Activated T-cell treated with anti-CD3 and anti-CD28 coated beads for 48 hours (primary cell): ENCODE measurements around the gene AFAP1.

Experiments
- DNase-seq: peaks from one replicate; pipeline ENCODE4 v3.0.0-alpha.2; 2020; ENCODE audit warnings: low read depth

AFAP1 gene

DNA sequence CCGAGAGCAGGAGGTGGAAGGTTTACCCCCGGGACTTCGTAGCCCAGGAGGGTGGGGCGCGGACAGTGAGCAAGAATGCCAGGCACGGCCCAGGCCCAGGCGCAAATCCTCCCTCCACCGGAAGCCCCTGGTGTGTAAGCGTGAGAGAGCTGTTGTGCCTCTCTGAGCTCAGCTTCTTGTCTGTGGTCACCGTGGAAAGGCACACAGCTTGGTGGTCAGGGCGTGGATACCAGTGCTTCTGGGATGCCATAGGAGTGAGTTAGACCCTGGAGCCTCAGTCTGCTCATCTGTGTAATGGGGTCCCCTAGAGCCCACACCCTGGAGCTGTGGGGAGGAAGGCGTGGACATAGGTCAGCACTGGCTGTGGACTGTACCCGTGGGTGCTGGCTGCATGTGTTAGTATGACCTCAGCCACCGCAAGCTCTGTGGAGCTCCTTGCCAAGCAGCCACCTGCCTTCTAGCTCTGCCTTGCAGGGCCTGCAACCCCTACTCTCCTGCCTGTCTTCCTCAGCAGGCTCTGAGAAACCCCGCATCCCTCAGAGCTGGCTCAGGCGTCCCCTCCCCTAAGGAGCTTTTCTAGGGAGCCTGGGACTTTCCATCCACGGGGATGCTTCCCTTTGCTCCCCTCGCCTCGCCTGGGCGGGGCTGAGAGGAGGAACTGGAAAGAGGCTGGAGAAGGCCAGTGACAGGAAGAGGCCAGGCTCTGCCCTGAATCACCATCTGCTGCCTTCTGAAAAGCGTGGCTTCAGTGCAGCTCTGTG is 28.0 kb upstream of the AFAP1 start:
- DNase-seq, result no peak

DNA sequence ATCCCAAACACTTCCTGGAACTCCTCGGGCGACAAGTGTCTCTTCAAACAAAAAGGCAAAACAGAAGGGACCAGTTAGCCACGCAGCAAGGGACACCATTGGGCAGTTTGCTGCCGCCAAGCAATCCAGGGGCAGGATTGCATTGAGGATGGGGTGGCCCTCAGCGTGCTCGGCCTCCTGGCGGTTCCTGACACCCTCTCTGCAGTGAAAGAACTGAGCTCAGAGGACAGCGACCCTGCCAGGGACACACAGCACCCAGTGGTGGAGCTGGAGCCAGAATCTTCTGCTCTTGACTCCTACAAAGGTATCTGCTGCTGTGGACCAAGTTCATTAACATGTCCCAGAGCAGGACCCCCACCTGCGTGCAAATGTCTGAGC is 27.4 kb upstream of the AFAP1 start:
- no peak for DNase-seq

DNA sequence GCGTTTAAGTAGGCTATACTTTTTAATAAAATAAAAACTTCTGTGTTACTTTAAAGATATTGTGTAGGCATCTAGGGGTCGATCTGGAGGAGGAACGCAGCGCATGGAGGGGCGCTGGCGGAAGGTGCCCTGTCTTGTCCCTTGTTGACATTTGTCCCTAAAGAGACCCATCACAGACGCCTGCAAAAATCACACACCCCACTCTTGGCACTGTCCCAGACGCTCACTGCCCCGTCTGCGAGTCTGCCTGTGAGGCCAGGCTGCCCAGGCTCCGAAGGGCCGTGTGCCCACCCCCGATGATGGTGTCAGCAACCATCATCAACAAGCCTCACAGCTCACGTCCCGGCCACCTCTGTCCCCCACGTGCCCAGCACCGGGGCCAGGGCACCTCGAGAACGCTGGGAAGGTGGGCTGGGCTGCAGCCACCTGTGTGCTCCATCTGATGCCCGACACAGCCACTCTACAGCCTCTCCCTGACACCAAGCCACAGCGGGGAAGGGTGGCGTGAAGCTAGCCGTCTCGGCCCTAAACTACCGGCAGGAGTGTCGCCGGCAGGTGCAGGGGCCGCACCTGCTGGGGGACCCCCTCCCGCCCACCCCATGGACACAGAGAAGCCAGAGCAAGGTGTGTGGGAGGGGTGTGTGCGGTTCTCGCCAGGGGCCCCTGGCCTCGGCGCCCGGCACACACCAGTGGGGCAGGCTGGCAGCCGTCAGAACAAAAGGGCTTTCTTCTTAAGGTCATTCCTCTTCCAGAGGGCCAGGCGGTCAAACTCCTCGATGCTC is 26.8 kb upstream of the AFAP1 start:
- DNase-seq, result no peak

GRCh38 chr4:7964890-7965662 is 25.4 kb upstream of the AFAP1 start:
- DNase-seq, result no peak

- DNase-seq, result no peak
Measured at GRCh38 chr4:7964459-7964858, 24.8 kb upstream of the AFAP1 start.

DNA sequence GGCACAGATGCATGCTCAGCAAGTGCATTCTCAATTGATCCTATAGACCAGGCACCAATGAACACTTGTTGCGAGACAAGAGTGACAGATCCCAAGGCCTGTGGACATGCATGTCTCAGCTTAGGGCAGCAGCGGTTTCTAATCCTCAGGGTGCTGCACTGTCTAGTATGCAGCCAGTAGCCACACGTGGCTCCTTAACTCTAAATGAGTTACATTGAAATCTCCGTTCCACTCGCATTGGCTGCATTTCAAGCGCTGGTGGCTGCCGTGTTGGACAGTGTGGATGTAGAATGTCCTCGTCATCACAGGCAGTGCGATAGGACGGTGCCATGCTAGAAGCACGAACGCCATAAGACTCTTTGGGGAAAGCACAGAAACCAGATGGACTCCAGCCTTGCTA is 24.0 kb upstream of the AFAP1 start:
- DNase-seq, result no peak

- DNase-seq, result no peak
Measured at GRCh38 chr4:7962609-7963508, 23.2 kb upstream of the AFAP1 start.

GRCh38 chr4:7960790-7961655 is 21.4 kb upstream of the AFAP1 start:
- DNase-seq, result peak; percentile 71

DNA sequence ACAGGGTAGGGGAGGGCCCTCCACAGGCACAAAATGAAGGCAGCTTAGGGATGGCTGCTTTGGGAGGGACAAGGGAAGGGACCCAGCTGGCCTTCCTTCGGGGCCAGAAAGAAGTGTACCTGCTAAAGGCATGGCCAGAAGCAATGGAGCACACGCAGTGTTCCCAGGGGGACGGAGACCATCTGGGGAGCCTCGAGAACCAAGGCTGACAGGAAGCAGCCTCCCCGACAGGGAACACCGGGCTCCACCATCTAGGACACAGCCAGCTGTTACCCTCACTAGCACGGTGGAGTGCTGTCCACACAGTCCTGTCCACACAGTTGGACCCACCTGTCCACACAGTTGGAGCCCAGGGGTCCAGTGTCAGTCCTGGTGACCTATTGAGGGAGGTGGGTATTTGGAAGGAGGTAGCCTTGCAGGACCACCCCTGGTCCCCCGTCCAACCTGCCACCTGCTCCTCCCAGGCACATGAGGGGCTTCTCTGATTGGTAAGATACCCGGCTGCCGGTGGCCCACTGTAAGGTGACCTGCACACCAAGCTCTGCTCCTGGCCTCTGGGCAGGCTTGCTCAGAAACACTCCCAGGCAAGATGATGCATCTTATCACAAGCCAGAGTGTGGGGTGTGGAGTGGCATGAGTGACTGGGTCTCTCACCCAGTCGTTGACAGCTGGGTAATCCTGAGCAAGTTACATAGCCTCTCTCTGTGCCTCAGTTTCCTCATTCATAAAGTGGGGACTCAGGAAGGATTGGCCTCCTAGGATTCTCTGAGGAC is 20.5 kb upstream of the AFAP1 start:
- no peak for DNase-seq

- no peak for DNase-seq
Measured at GRCh38 chr4:7959078-7959477, 19.4 kb upstream of the AFAP1 start.

DNA sequence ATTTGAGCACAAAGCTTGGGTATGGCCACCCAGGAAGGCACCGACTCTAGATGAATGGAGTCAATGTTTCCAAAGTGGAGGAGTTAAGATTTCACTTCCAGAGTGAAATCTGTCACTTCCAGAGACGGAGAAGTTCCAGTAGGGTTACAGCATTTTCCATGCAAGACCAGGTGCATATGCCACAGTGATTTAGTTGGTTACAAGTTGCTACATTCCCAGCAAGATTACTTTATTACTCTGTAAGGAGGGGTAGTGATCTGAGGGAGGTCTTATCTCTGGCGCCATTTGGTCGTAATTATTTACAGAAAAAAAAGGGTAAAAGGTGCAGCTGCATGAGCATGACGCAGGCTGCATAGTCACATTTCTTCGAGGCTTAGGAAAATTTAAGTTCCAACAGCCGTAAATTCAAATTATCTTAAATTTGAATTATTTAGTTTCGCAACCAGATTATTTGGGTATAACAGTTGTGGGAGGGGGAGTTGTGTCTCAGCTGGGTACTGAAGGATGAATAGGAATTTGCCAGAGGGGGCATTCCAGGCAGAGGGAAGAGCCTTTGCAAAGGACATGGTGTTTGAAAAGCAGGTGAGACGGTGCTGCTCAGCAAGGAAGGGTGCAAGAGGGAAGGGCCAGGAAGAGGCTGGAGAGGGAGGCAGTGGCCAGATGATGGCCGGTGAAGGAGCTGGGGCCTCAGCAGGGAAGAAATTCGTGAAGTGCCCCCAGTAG is 17.4 kb upstream of the AFAP1 start:
- no peak for DNase-seq

DNA sequence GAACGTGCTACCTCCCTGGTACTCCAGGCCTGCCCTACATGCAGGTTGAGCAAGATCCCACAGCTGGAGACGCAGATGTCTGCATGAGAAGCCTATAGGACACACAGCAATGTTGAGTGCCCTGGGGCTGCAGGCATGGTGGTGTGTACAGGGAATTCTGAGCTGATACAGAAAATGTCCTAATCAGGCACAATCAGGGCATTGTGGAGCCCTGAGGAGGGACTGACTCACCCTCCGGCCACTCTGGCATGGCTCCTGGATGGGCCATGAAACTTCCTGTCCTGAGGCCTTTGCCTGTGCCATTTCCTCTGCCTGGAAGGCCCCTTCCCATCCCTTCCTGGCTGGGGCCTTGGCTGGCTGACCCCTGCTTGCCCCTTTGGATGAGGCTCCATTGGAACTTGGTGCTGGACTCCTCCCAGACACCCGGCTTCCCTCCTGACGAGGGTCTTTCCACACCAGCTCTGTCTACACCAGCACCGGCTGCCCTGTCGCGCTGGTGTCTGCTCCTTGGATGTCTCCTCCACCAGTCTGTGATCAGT is 16.7 kb upstream of the AFAP1 start:
- DNase-seq, result no peak

DNA sequence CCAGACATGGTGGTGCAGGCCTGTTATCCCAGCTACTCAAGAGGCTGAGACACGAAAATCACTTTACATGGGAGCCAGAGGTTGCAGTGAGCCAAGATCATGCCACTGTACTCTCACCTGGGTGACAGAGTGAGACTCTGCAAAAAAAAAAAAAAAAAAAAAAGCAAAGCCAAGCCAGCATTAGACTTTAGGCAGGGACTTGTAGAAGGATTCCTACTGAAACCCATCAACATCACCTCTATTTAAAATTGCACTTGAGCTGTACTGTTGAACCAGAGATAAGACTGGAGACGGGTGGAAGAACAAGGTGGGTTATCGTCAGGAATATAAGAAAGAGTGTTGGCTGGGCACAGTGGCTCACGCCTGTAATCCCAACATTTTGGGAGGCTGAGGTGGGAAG is 15.7 kb upstream of the AFAP1 start:
- no peak for DNase-seq

DNA sequence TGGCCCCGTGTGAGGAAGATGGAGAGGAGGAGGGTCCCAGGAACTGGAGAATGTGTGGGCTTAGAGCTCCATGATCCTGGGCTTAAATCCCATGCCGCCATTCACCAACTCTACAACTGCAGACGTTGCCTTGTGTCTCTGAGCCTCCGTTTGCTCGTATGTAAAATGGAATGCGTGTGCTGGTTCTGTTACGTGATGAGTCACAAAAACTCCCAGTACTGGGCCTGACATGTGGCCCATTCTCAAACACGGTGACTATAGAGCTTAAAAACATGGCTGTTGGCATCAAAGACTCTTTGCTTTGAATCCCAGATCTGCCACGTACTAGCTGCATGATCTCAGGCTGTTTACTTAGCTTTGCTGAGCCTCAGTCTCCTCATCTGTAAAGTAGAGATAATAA is 13.0 kb upstream of the AFAP1 start:
- no peak for DNase-seq

GRCh38 chr4:7950301-7951092 is 10.8 kb upstream of the AFAP1 start:
- DNase-seq, result no peak

GRCh38 chr4:7949759-7950158 is 10.1 kb upstream of the AFAP1 start:
- no peak for DNase-seq

GRCh38 chr4:7947927-7948326 is 8.3 kb upstream of the AFAP1 start:
- no peak for DNase-seq

DNA sequence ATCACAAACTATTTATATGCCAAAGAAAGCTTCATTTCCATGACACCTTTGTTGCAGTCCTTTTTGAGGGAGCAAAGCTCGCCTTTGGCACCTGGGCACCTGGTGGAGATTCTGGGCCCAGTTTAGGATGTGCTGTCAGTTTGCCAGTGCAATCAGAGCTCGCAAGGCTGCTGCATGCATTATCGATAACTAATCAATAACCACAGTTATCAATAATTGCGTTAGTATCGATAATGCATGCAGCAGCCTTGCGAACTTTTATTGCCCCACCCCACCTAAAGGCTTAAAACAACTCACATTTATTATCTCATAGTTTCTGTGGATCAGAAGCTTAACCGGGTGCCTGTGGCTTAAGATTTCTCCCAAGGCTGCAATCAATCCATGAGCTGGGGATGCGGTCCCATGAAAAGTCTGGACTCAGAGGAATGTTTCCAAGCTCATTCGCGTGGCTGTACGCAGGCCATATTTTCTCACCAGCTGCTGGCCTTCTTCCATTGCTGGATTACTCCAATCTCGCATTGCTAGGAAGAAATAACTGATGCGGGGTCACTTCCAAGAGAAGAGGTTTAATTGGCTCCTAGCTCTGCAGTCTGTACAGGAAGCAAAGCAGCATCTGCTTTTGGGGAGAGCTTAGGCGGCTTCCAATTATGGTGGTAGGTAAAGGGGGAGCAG is 6.2 kb upstream of the AFAP1 start:
- DNase-seq, result no peak
